OCI-LY3 (cell line): ENCODE data around the gene ERC2.

Experiments
- H2AFZ ChIP-seq: fragments of 200-600, 300-600 bp; shearing (Covaris generic); 2 replicates; pipeline ENCODE4 v1.6.0; 2014; ENCODE audit warnings: antibody characterized with exemption, low read depth, low read length
- H3K27ac ChIP-seq: fragments of 200-600, 300-600 bp; sonication (generic); 2 replicates; pipeline ENCODE4 v1.5.1; 2014; ENCODE audit warnings: mild to moderate bottlenecking, low read length, moderate library complexity, mixed read lengths
- H3K27me3 ChIP-seq: fragments of 200-600, 300-600 bp; sonication (generic); 2 replicates; pipeline ENCODE4 v1.6.1; 2014; ENCODE audit warnings: low read depth, low read length, mixed read lengths
- H3K36me3 ChIP-seq: fragments of 200-600, 300-600 bp; sonication (generic); replicated peaks from 2 replicates; pipeline ENCODE3; 2014; ENCODE audit warnings: low read depth, low read length, mixed read lengths
- H3K4me1 ChIP-seq: fragments of 300-600, 200-600 bp; sonication (generic); 2 replicates; pipeline ENCODE4 v1.6.1; 2014; ENCODE audit warnings: low read length, mixed read lengths
- H3K4me2 ChIP-seq: fragments of 200-600, 300-600 bp; sonication (generic); 2 replicates; pipeline ENCODE4 v1.6.1; 2014; ENCODE audit warnings: low read length, mixed read lengths
- H3K4me3 ChIP-seq: fragments of 300-600, 200-600 bp; sonication (generic); 2 replicates; pipeline ENCODE4 v1.5.1; 2014; ENCODE audit warnings: antibody characterized with exemption, mild to moderate bottlenecking, low read length, moderate library complexity
- H3K79me2 ChIP-seq: fragments of 300-600, 200-600 bp; shearing (Covaris generic); 2 replicates; pipeline ENCODE4 v1.6.1; 2014; ENCODE audit warnings: mild to moderate bottlenecking, low read length, mixed read lengths
- H3K9ac ChIP-seq: fragments of 300-600, 200-600 bp; shearing (Covaris generic); 2 replicates; pipeline ENCODE4 v1.6.0; 2014; ENCODE audit warnings: mild to moderate bottlenecking, low read length, moderate library complexity
- H3K9me3 ChIP-seq: fragments of 200-600, 300-600 bp; shearing (Covaris generic); 2 replicates; pipeline ENCODE4 v1.6.1; 2014; ENCODE audit warnings: low read length, mixed read lengths; ENCODE audit not compliant: insufficient read depth
- H4K20me1 ChIP-seq: fragments of 200-600, 300-600 bp; sonication (generic); 2 replicates; pipeline ENCODE4 v1.6.1; 2016; ENCODE audit warnings: low read length, mixed read lengths; ENCODE audit not compliant: insufficient read depth
- CTCF ChIP-seq: fragments of 200-600, 300-600 bp; sonication (generic); IDR thresholded peaks from 2 replicates; pipeline ENCODE4 v1.5.1; 2014; ENCODE audit warnings: antibody characterized with exemption, low read length, low read depth
- EZH2phosphoT487 ChIP-seq: fragments of 200-600 bp; shearing (Covaris generic); IDR thresholded peaks from 2 replicates; pipeline ENCODE4 v1.6.1; 2018; ENCODE audit warnings: antibody characterized with exemption, mixed run types, low read depth

The ERC2 gene

DNA sequence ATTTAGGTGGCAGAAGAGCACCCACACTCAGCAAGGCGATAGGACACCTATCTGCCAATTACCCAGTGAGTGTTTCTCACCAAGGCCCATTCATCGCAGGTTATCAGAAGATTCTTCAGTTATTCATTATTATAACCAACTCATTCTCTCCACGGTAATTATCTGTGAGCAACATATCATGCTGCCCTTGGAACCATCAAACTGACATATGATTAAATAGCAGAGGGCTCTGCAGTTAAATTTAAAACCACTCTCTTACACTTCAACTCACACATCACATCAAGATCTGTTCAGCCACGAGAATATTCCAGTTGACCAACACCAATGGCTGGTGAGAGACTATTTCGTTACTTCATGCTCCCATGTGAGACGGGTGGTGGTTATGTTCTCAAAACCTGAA is 489.3 kb downstream of the ERC2 start:
- Histone ChIP-seq H3K9ac (no peak overlapping the region), H4K20me1 (no peaks in the 10 kb centered on the region), H3K27ac (no peak overlapping the region), H2AFZ (no peak overlapping the region), H3K4me3 (no peak overlapping the region), H3K36me3 (no peaks in the 10 kb centered on the region), H3K27me3 (peaks cover 18% of the 10 kb centered on the region; the same call in 1 of the 2 replicates), H3K4me2 (no peak overlapping the region), H3K79me2 (no peaks in the 10 kb centered on the region), H3K4me1 (no peaks in the 10 kb centered on the region), H3K9me3 (no peaks in the 10 kb centered on the region)
- TF ChIP-seq CTCF (no peak), EZH2phosphoT487 (no peak)

GRCh38 chr3:55974421-55975165 is 493.7 kb downstream of the ERC2 start:
- H3K79me2 ChIP-seq, result no peaks in the 10 kb centered on the region
- H3K27ac ChIP-seq, result no peak overlapping the region
- no peak overlapping the region for H3K4me2 ChIP-seq
- no peak overlapping the region for H3K9ac ChIP-seq
- H3K9me3 ChIP-seq, result no peaks in the 10 kb centered on the region
- peaks cover 10% of the 10 kb centered on the region; the same call in 1 of the 2 replicates for H3K27me3 ChIP-seq
- H3K4me3 ChIP-seq, result no peak overlapping the region
- H2AFZ ChIP-seq, result no peak overlapping the region
- no peaks in the 10 kb centered on the region for H3K36me3 ChIP-seq
- no peaks in the 10 kb centered on the region for H3K4me1 ChIP-seq
- H4K20me1 ChIP-seq, result no peaks in the 10 kb centered on the region
- TF ChIP-seq EZH2phosphoT487, result no peak

GRCh38 chr3:55969634-55970033 is 498.6 kb downstream of the ERC2 start:
- H3K9me3 ChIP-seq, result no peaks in the 10 kb centered on the region

DNA sequence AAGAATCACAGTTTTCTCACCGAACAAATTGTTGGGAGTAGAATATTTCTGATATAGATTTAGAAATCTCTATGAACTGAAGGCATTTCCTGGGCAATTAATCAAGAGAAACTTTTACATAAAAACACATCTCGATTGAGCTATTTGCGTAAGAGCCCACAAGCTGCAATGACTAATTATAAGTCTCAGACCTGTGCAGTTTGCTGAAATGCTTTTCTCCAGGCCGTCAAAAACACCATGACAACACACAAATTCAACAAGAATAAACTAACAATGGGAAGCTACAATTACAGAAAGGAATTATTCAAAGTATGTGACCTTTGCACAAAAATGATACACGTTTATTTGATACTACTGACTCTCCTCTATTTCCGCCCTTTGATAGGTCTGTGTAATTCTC is 499.9 kb downstream of the ERC2 start:
- Histone ChIP-seq H3K79me2 (no peaks in the 10 kb centered on the region), H3K4me1 (no peaks in the 10 kb centered on the region), H3K9ac (no peak overlapping the region), H3K9me3 (no peaks in the 10 kb centered on the region), H4K20me1 (no peaks in the 10 kb centered on the region), H3K36me3 (no peaks in the 10 kb centered on the region), H3K27me3 (peaks cover 17% of the 10 kb centered on the region), H3K4me3 (no peak overlapping the region), H3K27ac (no peak overlapping the region), H3K4me2 (no peak overlapping the region), H2AFZ (no peak overlapping the region)
- TF ChIP-seq CTCF (no peak), EZH2phosphoT487 (no peak)

More at GRCh38 chr3:55969634-55970033, 498.6 kb downstream of the ERC2 start:
- no peak overlapping the region for H3K4me2 ChIP-seq
- no peak overlapping the region for H2AFZ ChIP-seq
- no peaks in the 10 kb centered on the region for H3K36me3 ChIP-seq
- H3K79me2 ChIP-seq, result no peaks in the 10 kb centered on the region
- no peaks in the 10 kb centered on the region for H4K20me1 ChIP-seq
- H3K27me3 ChIP-seq, result peaks cover 17% of the 10 kb centered on the region
- no peak overlapping the region for H3K9ac ChIP-seq
- no peak overlapping the region for H3K4me3 ChIP-seq
- no peak overlapping the region for H3K27ac ChIP-seq
- H3K4me1 ChIP-seq, result no peaks in the 10 kb centered on the region
- TF ChIP-seq CTCF (no peak), EZH2phosphoT487 (no peak)
